GM12878 (cell line): ENCODE results near the gene DCAF12L1. TPM values are rescaled to one million over a fixed set of nuclear protein-coding genes. Genes with fewer than 3 reads are reported as not detected.

Experiments used
- ATAC-seq: fragments of 200-7000 bp; cut with Tn5 transposase; 3 replicates; pipeline ENCODE4 v1.9.1; 2020; ENCODE audit warnings: mild to moderate bottlenecking, moderate library complexity
- BruUV-seq: library from RNA; stranded (reverse); fragments of 400-500 nt; replicated peaks from 2 replicates; lab custom pipeline; 2021; lab: Mats Ljungman, UMichigan
- CTCF ChIA-PET: fragments of 300-600 bp; sonication (Branson Sonifier 250); formaldehyde crosslinking; extraction: SDS; loops from one replicate; lab custom pipeline; 2021; ENCODE audit warnings: inconsistent platforms; lab: Yijun Ruan, JAX
- POLR2A ChIA-PET: fragments of 350-600 bp; formaldehyde crosslinking; extraction: SDS; loops from one replicate; lab custom pipeline; 2021; ENCODE audit warnings: inconsistent platforms; lab: Charles Lee
- RAD21 ChIA-PET: fragments of 300-600 bp; sonication (Branson Sonifier 250); formaldehyde crosslinking; loops from one replicate; lab custom pipeline; 2023; ENCODE audit warnings: antibody characterized with exemption; ENCODE audit not compliant: unreplicated experiment; lab: Charles Lee
- SMC1A ChIA-PET: fragments of 300-600 bp; sonication (Branson Sonifier 250); formaldehyde crosslinking; loops from one replicate; lab custom pipeline; 2023; ENCODE audit not compliant: unreplicated experiment, uncharacterized antibody; lab: Charles Lee
- DNase-seq: peaks from one replicate; pipeline ENCODE4 v3.0.0-alpha.2; 2011; ENCODE audit warnings: low read depth, low spot score
- FAIRE-seq: peaks from 3 replicates; lab custom pipeline; 2011; peaks lifted over from hg19 to GRCh38; lab: Jason Lieb, UNC
- H2AFZ ChIP-seq: 2 replicates; pipeline ENCODE4 v1.6.0; 2011; ENCODE audit warnings: low read depth, low read length, control low read depth; ENCODE audit not compliant: control insufficient read depth
- H3K27ac ChIP-seq: 2 replicates; pipeline ENCODE4 v1.5.1; 2011; ENCODE audit warnings: control low read depth; ENCODE audit not compliant: control insufficient read depth, insufficient read depth
- H3K27me3 ChIP-seq, 2 experiments: replicated peaks in 1 of 2; 2 replicates each; pipeline versions ENCODE4 v1.6.0 to v1.6.1; 2011; ENCODE audit warnings: low read length in 1 of 2; ENCODE audit not compliant: control insufficient read depth in 2 of 2, insufficient read depth in 2 of 2
- H3K36me3 ChIP-seq, 2 experiments: 2 replicates each; pipeline ENCODE4 v1.5.1; 2011; ENCODE audit warnings: low read length in 1 of 2; ENCODE audit not compliant: control insufficient read depth in 2 of 2, insufficient read depth in 2 of 2
- H3K4me1 ChIP-seq: 2 replicates; pipeline ENCODE4 v1.6.1; 2011; ENCODE audit warnings: mild to moderate bottlenecking, low read length, moderate library complexity, mixed read lengths; ENCODE audit not compliant: control insufficient read depth, insufficient read depth
- H3K4me2 ChIP-seq: 2 replicates; pipeline ENCODE4 v1.6.0; 2011; ENCODE audit warnings: control low read depth; ENCODE audit not compliant: control insufficient read depth, insufficient read depth
- H3K4me3 ChIP-seq: fragments of 200-600 bp; sonication (generic); 2 replicates; pipeline ENCODE4 v1.5.1; 2016
- H3K79me2 ChIP-seq: 2 replicates; pipeline ENCODE4 v1.6.0; 2011; ENCODE audit warnings: low read length; ENCODE audit not compliant: control insufficient read depth, insufficient read depth
- H3K9ac ChIP-seq: 2 replicates; pipeline ENCODE4 v1.8.0; 2011; ENCODE audit warnings: low read length, control low read depth, mixed read lengths; ENCODE audit not compliant: control insufficient read depth, insufficient read depth
- H3K9me3 ChIP-seq: replicated peaks from 3 replicates; pipeline ENCODE4 v1.5.1; 2011; ENCODE audit warnings: mild to moderate bottlenecking, low read length; ENCODE audit not compliant: control insufficient read depth, insufficient read depth
- H4K20me1 ChIP-seq: 2 replicates; pipeline ENCODE4 v1.6.0; 2011; ENCODE audit not compliant: control insufficient read depth, insufficient read depth
- BRCA1 ChIP-seq: IDR thresholded peaks from 2 replicates; pipeline ENCODE4 v1.6.1; 2011; ENCODE audit warnings: low read depth, low read length, improper control_type of control experiment
- MLLT1 ChIP-seq: fragments of 450-650 bp; IDR thresholded peaks from 2 replicates; pipeline ENCODE4 v1.6.1; 2016; ENCODE audit warnings: mild to moderate bottlenecking
- NFYA ChIP-seq: IDR thresholded peaks from 2 replicates; pipeline ENCODE4 v1.6.1; 2011; ENCODE audit warnings: low read depth, mild to moderate bottlenecking, low read length, improper control_type of control experiment, borderline replicate concordance
- TBL1XR1 ChIP-seq: IDR thresholded peaks from 2 replicates; pipeline ENCODE4 v1.6.1; 2012; ENCODE audit warnings: low read depth, low read length, improper control_type of control experiment
- WGBS: methylation state at CpG from one replicate; pipeline ENCODE4 v1.1.6; 2016; ENCODE audit warnings: low lambda C conversion rate; ENCODE audit not compliant: insufficient replicate concordance, insufficient coverage; ENCODE audit errors: missing lambda C conversion rate; 5-methylcytosine and 5-hydroxymethylcytosine counted together
- in situ Hi-C: fragments of 300-500 bp; cut with MboI; formaldehyde crosslinking; loops from 9 replicates; pipeline ENCODE4 v1.14.3; 2018; ENCODE audit warnings: mixed read lengths
- intact Hi-C: fragments of 100-400 bp; cut with micrococcal nuclease; formaldehyde crosslinking; loops from one replicate; pipeline ENCODE4 v1.14.2; 2022; ENCODE audit not compliant: unreplicated experiment
- polyA plus RNA-seq, 11 experiments: library from polyadenylated mRNA; depleted of rRNA in 4 of 11; unstranded in 6 of 11; stranded (reverse) in 5 of 11; fragments of >200 nt; fragmentation: Nextera tagmentation in 4 of 11; fragmentation: Illumina TruSeq in 1 of 11; extraction: Ambion mirVana in 4 of 11; extraction: Trizol in 1 of 11; gene quantifications; 1 replicate in 1 of 11; 2 replicates in 10 of 11; pipeline versions ENCODE4 v1.2.1 to v1.2.3, GENCODE V29; 2011 to 2016; ENCODE audit warnings: inconsistent platforms in 2 of 11, missing spikeins in 2 of 11, low read depth in 1 of 11
- small RNA-seq: library from RNA; depleted of rRNA; stranded (forward); fragments of <200 nt; gene quantifications from one replicate; pipeline ENCODE3, GENCODE V24; 2014
- total RNA-seq, 4 experiments: library from RNA; depleted of rRNA in 3 of 4; stranded (reverse); fragments of >200 nt in 3 of 4; fragmentation: Illumina TruSeq in 1 of 4; extraction: Trizol in 1 of 4; gene quantifications; 2 replicates each; pipeline versions ENCODE4 v1.2.1 to v1.2.3, GENCODE V29; 2013 to 2021

The DCAF12L1 gene
- total and polyA plus RNA-seq, 10 of the 15 experiments (the other 5 are each of a cell fraction or from before 2014, with no cell fraction given), result not detected

- in situ Hi-C loops (no loop called here), intact Hi-C loops (no loop called here)
- Histone ChIP-seq H3K9ac (no peak overlapping the region), H3K4me1 (no peaks in the 10 kb centered on the region), H3K4me2 (no peak overlapping the region), H3K27me3 (no peaks in the 10 kb centered on the region), H2AFZ (no peak overlapping the region), H3K79me2 (no peaks in the 10 kb centered on the region), H3K36me3 (no peaks in the 10 kb centered on the region), H3K27ac (no peak overlapping the region), H3K4me3 (no peak overlapping the region), H4K20me1 (no peaks in the 10 kb centered on the region), H3K9me3 (no peaks in the 10 kb centered on the region)
- no peak for TF ChIP-seq MLLT1
- no peak for TF ChIP-seq BRCA1
- TF ChIP-seq NFYA, result no peak
- no peak for TF ChIP-seq TBL1XR1
- no TSS peak for BruUV-seq
- ChIA-PET CTCF (no interaction called here), SMC1A (interaction anchor here (1.7 kb wide), 1 partner anchor 9 kb away, joined by 4 read pairs; no protein-coding TSS in a partner anchor), RAD21 (no interaction called here), POLR2A (no interaction called here)
- DNase-seq (no peak), FAIRE-seq (no peak), ATAC-seq (no peak)
- 17% methylated on average over 3 of the region's 3 CpGs for WGBS
Observed at GRCh38 chrX:126509923-126510322, 42.7 kb downstream of the DCAF12L1 start.

Small RNA genes within 50 kb of the gene (small RNA-seq; reads per million reads assigned to genes)
- not detected for gene Z69908.1
